Thyroid gland (tissue), 4 donors: Measurements from ENCODE around the gene LRRFIP1.

ENCODE experiments used
- CTCF ChIP-seq, 6 experiments: fragments of 200-600 bp in 3 of 6; fragments of 450-650 bp in 3 of 6; sonication (generic) in 3 of 6; IDR thresholded peaks; one replicate each; pipeline ENCODE4 v1.5.1; 2016 to 2019; ENCODE audit warnings: antibody characterized with exemption in 6 of 6, mild to moderate bottlenecking in 2 of 6, inconsistent platforms in 1 of 6, moderate library complexity in 1 of 6
- POLR2A ChIP-seq, 2 donors: fragments of 450-650 bp; IDR thresholded peaks; one replicate each; pipeline ENCODE4 v1.6.1; 2017; ENCODE audit warnings: antibody characterized with exemption in 2 of 2, mild to moderate bottlenecking in 2 of 2, moderate library complexity in 1 of 2

DNA sequence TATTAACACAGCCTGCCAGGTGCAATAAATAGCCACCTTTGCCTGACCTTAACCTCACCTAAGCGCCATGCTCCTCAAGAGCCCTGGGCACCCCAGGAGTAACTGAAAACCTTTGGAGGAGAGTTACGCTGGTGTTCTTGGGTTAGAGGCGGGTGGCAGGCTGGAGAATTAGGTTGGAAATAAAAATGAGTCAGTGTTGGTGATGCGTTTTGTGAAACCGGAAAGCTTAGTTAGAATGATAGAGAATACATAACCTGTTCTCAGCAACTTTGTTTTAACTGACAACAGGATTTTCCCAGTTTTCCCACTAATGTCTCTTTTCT, 17.0 kb downstream of the LRRFIP1 start:
- no peak for TF ChIP-seq CTCF (IDR thresholded peaks at IDR 0.05)
- no peak for TF ChIP-seq POLR2A (IDR thresholded peaks at IDR 0.05)
